Thyroid gland (tissue), 4 donors: Measurements from ENCODE around the gene LEF1.

Experiments used
- POLR2A ChIP-seq, 2 donors: fragments of 450-650 bp; IDR thresholded peaks; one replicate each; pipeline ENCODE4 v1.6.1; 2017; ENCODE audit warnings: antibody characterized with exemption in 2 of 2, mild to moderate bottlenecking in 2 of 2, moderate library complexity in 1 of 2
- TF ChIP-seq, protein P1 (sequence below), 6 experiments: fragments of 200-600 bp in 3 of 6; fragments of 450-650 bp in 3 of 6; sonication (generic) in 3 of 6; IDR thresholded peaks; one replicate each; pipeline ENCODE4 v1.5.1; 2016 to 2019; ENCODE audit warnings: antibody characterized with exemption in 6 of 6, mild to moderate bottlenecking in 2 of 6, inconsistent platforms in 1 of 6, moderate library complexity in 1 of 6

DNA sequence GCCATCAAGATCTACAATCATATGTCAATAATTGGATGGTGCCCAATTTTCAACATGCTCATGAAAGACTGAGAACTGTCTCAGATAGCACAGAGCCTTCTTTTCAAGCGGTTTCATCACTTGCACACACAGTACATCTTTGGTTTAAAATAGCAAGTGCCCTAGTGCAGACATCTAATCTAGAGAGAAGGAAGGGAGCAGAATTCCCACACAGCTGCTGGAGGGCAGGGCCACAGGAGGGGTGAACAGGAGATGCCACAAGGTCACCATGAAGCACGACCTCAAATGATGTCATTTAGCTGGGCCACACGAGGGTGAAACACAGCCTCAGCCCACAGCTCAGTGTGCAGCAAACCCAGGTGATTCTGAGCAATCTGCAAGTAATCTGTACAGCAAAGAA lies 24.3 kb downstream of the LEF1 start:
- TF ChIP-seq, protein P1, sequence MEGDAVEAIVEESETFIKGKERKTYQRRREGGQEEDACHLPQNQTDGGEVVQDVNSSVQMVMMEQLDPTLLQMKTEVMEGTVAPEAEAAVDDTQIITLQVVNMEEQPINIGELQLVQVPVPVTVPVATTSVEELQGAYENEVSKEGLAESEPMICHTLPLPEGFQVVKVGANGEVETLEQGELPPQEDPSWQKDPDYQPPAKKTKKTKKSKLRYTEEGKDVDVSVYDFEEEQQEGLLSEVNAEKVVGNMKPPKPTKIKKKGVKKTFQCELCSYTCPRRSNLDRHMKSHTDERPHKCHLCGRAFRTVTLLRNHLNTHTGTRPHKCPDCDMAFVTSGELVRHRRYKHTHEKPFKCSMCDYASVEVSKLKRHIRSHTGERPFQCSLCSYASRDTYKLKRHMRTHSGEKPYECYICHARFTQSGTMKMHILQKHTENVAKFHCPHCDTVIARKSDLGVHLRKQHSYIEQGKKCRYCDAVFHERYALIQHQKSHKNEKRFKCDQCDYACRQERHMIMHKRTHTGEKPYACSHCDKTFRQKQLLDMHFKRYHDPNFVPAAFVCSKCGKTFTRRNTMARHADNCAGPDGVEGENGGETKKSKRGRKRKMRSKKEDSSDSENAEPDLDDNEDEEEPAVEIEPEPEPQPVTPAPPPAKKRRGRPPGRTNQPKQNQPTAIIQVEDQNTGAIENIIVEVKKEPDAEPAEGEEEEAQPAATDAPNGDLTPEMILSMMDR (IDR thresholded peaks at IDR 0.05), result no peak
- TF ChIP-seq POLR2A (IDR thresholded peaks at IDR 0.05), result no peak
